NB4 (cell line): ENCODE measurements around the gene ERAP2.

ENCODE experiments used
- MYC ChIP-seq: IDR thresholded peaks from 2 replicates; pipeline ENCODE4 v1.6.1; 2011; ENCODE audit warnings: low read depth, low read length
- POLR2A ChIP-seq: IDR thresholded peaks from 2 replicates; pipeline ENCODE4 v1.6.1; 2011; ENCODE audit warnings: mild to moderate bottlenecking; ENCODE audit not compliant: insufficient read length; ENCODE audit errors: extremely low read depth
- TF ChIP-seq, protein P1 (sequence below): IDR thresholded peaks from one replicate; pipeline ENCODE4 v1.5.1; 2012; ENCODE audit warnings: low read depth, low read length
- TF ChIP-seq, protein P2 (sequence below): IDR thresholded peaks from 2 replicates; pipeline ENCODE4 v1.6.1; 2011; ENCODE audit warnings: low read depth, low read length

DNA sequence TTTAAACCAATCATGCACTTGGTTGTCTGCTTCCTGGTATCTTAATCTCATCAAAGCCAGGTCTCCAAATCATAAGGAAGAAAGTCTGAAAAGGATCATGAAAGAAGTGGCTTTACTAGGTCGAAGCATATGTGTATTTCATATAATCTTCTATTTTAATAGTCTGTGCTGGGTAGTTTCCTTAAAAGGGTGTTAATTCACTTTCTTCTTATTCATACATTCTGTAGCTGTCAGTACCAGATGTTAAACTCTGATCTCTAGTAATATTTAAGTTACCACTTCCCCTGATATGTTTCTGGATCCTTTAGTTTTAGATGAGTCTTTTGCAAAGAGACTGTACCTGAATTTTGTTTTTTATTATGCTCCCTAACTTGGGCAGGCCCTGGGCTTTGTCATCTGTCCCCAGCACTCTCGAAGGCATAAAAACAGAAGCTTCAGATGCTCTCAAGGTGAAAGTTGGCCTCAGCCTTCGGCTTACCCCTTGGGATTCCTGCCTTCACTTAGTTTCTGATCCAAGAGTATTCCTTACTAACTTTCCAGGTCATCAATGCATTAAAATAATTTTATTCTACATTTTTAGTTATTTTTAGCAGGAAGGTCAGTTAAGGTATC lies 44.5 kb downstream of the ERAP2 start:
- no peak for TF ChIP-seq POLR2A
- TF ChIP-seq, protein P1, sequence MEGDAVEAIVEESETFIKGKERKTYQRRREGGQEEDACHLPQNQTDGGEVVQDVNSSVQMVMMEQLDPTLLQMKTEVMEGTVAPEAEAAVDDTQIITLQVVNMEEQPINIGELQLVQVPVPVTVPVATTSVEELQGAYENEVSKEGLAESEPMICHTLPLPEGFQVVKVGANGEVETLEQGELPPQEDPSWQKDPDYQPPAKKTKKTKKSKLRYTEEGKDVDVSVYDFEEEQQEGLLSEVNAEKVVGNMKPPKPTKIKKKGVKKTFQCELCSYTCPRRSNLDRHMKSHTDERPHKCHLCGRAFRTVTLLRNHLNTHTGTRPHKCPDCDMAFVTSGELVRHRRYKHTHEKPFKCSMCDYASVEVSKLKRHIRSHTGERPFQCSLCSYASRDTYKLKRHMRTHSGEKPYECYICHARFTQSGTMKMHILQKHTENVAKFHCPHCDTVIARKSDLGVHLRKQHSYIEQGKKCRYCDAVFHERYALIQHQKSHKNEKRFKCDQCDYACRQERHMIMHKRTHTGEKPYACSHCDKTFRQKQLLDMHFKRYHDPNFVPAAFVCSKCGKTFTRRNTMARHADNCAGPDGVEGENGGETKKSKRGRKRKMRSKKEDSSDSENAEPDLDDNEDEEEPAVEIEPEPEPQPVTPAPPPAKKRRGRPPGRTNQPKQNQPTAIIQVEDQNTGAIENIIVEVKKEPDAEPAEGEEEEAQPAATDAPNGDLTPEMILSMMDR, result no peak
- TF ChIP-seq, protein P2, sequence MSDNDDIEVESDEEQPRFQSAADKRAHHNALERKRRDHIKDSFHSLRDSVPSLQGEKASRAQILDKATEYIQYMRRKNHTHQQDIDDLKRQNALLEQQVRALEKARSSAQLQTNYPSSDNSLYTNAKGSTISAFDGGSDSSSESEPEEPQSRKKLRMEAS, result no peak
- no peak for TF ChIP-seq MYC
